ENCODE results near the gene PPARD. TPM values are rescaled to one million over a fixed set of nuclear protein-coding genes. Genes with fewer than 3 reads are reported as not detected.

PPARD gene
- total RNA-seq, 1 donor from 2014 or later = 9.9 TPM

GRCh38 chr6:35367646-35368037 is 25.3 kb downstream of the PPARD start:
- Histone ChIP-seq H3K4me1 (ENCODE audit: insufficient read depth, low read length) (peaks cover 47% of the 10 kb centered on the region), H2AFZ (ENCODE audit: low read depth, low read length) (no peak overlapping the region), H3K36me3 (ENCODE audit: insufficient read depth, low read length) (peaks cover 1% of the 10 kb centered on the region), H3K79me2 (ENCODE audit: insufficient read depth, low read length) (peaks cover 64% of the 10 kb centered on the region), H4K20me1 (ENCODE audit: insufficient read depth, low read length) (no peaks in the 10 kb centered on the region), H3K4me2 (ENCODE audit: low read length) (no peak overlapping the region), H3K9me3 (ENCODE audit: insufficient read depth, low read depth, low read length) (no peaks in the 10 kb centered on the region), H3K27ac (ENCODE audit: low read depth, low read length) (peak overlapping the region; percentile 61), H3K9ac (ENCODE audit: low read length) (no peak overlapping the region), H3K4me3 (ENCODE audit: insufficient read depth, low read depth, low read length) (no peak overlapping the region), H3K27me3 (ENCODE audit: insufficient read depth, low read length) (no peaks in the 10 kb centered on the region)
- H3K4me3 Mint-ChIP-seq (ENCODE audit: unreplicated experiment) = no peak overlapping the region
- FAIRE-seq (no peak), DNase-seq (ENCODE audit: low read depth) (no peak)
- peaks cover 4% of the 10 kb centered on the region for H3K36me3 Mint-ChIP-seq (ENCODE audit: low read depth, unreplicated experiment)
- H3K4me1 Mint-ChIP-seq (ENCODE audit: low read depth, unreplicated experiment) = peaks cover 38% of the 10 kb centered on the region
- no peaks in the 10 kb centered on the region for H3K27me3 Mint-ChIP-seq (ENCODE audit: low read depth, unreplicated experiment)
- peaks cover 1% of the 10 kb centered on the region for H3K9me3 Mint-ChIP-seq (ENCODE audit: unreplicated experiment)
- no peak for TF ChIP-seq CTCF (IDR thresholded peaks at IDR 0.05; ENCODE audit: insufficient read depth, low read depth, low read length)
- TF ChIP-seq EZH2 (IDR thresholded peaks at IDR 0.05; ENCODE audit: insufficient read depth, low read length) = no peak
- H3K27ac Mint-ChIP-seq (ENCODE audit: unreplicated experiment) = no peak overlapping the region

DNA sequence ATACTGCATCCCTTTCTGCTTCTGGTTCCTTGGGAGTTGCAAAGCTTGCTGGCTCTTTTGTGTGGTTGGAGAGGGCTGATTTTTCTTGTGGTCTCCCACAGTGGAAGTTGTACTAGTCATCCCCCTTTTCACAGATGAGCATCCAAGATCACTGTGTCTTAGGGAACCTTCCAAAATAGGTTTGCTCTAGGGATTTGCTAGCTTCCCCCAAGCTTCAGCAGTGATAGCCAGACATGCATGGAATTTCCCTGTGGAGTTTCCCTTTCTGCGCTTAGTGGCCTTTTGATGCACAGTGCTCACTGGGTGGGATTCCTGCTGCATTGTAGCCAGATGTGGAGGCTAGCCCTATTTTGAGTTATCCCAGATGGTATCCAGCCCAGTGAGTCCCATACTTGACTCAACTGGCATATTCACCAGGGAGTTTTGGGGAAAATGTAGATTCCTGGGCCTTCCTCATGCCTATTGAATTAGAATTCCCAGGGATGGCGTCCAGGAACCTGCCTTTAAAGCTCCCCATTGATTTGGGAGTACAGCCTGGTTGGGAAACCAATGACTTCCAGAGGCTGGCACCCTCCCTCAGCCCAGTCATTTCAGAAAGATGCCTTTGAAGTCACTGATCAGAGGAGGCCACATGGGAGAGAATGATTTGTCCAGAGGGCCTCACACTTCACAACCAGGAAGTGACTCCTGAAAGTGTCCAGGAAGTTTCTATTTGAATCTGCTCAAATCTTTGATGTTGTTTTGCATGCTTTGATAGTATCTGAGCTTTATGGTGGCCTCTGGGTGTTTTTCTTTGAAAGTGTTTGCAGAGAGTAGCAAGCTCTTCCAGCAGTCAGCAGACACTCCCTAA is 25.9 kb downstream of the PPARD start:
- no peak overlapping the region for H3K4me3 ChIP-seq (ENCODE audit: insufficient read depth, low read depth, low read length)
- H3K27me3 ChIP-seq (ENCODE audit: insufficient read depth, low read length) = no peaks in the 10 kb centered on the region
- H2AFZ ChIP-seq (ENCODE audit: low read depth, low read length) = no peak overlapping the region
- Mint-ChIP-seq H3K27me3 (ENCODE audit: low read depth, unreplicated experiment) (no peaks in the 10 kb centered on the region), H3K4me3 (ENCODE audit: unreplicated experiment) (no peak overlapping the region), H3K9me3 (ENCODE audit: unreplicated experiment) (peaks cover 1% of the 10 kb centered on the region), H3K36me3 (ENCODE audit: low read depth, unreplicated experiment) (peaks cover 4% of the 10 kb centered on the region), H3K27ac (ENCODE audit: unreplicated experiment) (peak overlapping the region; percentile 45), H3K4me1 (ENCODE audit: low read depth, unreplicated experiment) (peaks cover 36% of the 10 kb centered on the region)
- peaks cover 64% of the 10 kb centered on the region for H3K79me2 ChIP-seq (ENCODE audit: insufficient read depth, low read length)
- FAIRE-seq = peak; percentile 5
- peaks cover 41% of the 10 kb centered on the region for H3K4me1 ChIP-seq (ENCODE audit: insufficient read depth, low read length)
- peak overlapping the region; percentile 12 for H3K4me2 ChIP-seq (ENCODE audit: low read length)
- peak overlapping the region; percentile 61 for H3K27ac ChIP-seq (ENCODE audit: low read depth, low read length)
- peaks cover 3% of the 10 kb centered on the region for H3K36me3 ChIP-seq (ENCODE audit: insufficient read depth, low read length)
- H4K20me1 ChIP-seq (ENCODE audit: insufficient read depth, low read length) = no peaks in the 10 kb centered on the region
- no peak for TF ChIP-seq CTCF (IDR thresholded peaks at IDR 0.05; ENCODE audit: insufficient read depth, low read depth, low read length)
- H3K9me3 ChIP-seq (ENCODE audit: insufficient read depth, low read depth, low read length) = no peaks in the 10 kb centered on the region
- H3K9ac ChIP-seq (ENCODE audit: low read length) = no peak overlapping the region
- DNase-seq (ENCODE audit: low read depth) = peak; percentile 85
